Nephron progenitor cell (in vitro differentiated cells): ENCODE results near the gene ERCC3.
"Not testable (repeated sequence)": the region's sequence is repeated elsewhere in the genome, so short reads cannot be mapped to it uniquely, and the experiment has no call there.

ENCODE experiments used
- DNase-seq: peaks from one replicate; pipeline ENCODE4 v3.0.0; 2021
- H3K27ac Mint-ChIP-seq: 2 replicates; pipeline ENCODE4 v1.8.0; 2021; ENCODE audit warnings: mild to moderate bottlenecking, moderate library complexity, mixed read lengths
- H3K27me3 Mint-ChIP-seq: 2 replicates; pipeline ENCODE4 v1.8.0; 2021; ENCODE audit warnings: mild to moderate bottlenecking, low read depth, mixed read lengths; ENCODE audit not compliant: poor library complexity
- H3K36me3 Mint-ChIP-seq: 2 replicates; pipeline ENCODE4 v1.8.0; 2021; ENCODE audit warnings: low read depth, mixed read lengths
- H3K4me1 Mint-ChIP-seq: 2 replicates; pipeline ENCODE4 v1.8.0; 2021; ENCODE audit warnings: mixed read lengths
- H3K4me3 Mint-ChIP-seq: 2 replicates; pipeline ENCODE4 v1.8.0; 2021; ENCODE audit warnings: mild to moderate bottlenecking, moderate library complexity, mixed read lengths
- H3K9me3 Mint-ChIP-seq: 2 replicates; pipeline ENCODE4 v1.8.0; 2021; ENCODE audit warnings: mild to moderate bottlenecking, moderate library complexity, mixed read lengths
- TF ChIP-seq, protein P1 (sequence below): fragments of 200-600 bp; sonication (generic); IDR thresholded peaks from 2 replicates; pipeline ENCODE4 v1.5.0; 2021; ENCODE audit warnings: antibody characterized with exemption

ERCC3 gene

GRCh38 chr2:127218812-127219170 lies 75.2 kb downstream of the ERCC3 start:
- no peak overlapping the region for H3K27ac Mint-ChIP-seq
- DNase-seq = peak; percentile 52

DNA sequence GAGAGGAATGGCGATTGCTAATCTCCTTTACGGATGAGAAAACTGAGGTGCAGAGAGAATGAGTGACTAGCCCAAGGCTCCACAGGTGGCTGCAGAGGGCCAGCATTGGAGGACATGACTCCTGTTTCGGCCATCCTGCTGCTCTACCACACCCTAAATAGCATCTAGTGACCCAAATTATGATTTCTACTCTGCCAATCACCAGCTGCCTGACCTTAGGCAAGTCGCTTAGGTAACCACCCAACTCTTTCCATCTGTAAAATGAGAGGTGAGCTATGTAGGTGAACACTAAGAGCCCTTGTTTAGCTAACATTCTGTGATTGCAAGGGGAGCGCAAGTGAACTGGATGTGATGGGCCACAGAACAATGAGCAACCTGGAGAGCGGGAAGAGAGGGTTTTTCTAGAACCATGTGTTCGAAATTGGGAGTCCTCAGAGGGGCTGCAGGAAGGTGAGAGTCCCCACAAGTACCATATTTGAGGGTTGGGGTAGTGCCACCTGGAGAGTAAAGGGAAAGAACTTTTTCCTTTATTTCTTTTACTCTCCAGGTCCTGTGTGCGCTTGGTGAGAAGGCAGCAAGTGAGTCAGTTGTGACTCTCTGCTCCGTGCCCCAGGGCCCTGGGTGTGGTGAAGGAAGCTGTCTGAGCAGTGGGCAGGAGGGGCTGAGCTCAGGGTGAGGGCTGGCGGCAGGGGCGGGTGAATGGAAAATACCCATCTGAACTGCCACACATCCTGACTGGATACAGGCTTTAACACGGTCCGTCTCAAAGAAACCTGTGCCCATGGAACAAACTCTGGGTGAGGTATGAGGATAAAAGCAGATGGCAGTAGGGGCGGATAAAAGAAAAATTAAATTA lies 76.2 kb downstream of the ERCC3 start:
- DNase-seq = no peak
- Mint-ChIP-seq H3K9me3 (peaks cover 19% of the 10 kb centered on the region), H3K27me3 (no peaks in the 10 kb centered on the region), H3K4me3 (peak overlapping the region; percentile 92), H3K36me3 (peaks cover 39% of the 10 kb centered on the region), H3K27ac (no peak overlapping the region), H3K4me1 (peaks cover 23% of the 10 kb centered on the region)
- TF ChIP-seq, protein P1, sequence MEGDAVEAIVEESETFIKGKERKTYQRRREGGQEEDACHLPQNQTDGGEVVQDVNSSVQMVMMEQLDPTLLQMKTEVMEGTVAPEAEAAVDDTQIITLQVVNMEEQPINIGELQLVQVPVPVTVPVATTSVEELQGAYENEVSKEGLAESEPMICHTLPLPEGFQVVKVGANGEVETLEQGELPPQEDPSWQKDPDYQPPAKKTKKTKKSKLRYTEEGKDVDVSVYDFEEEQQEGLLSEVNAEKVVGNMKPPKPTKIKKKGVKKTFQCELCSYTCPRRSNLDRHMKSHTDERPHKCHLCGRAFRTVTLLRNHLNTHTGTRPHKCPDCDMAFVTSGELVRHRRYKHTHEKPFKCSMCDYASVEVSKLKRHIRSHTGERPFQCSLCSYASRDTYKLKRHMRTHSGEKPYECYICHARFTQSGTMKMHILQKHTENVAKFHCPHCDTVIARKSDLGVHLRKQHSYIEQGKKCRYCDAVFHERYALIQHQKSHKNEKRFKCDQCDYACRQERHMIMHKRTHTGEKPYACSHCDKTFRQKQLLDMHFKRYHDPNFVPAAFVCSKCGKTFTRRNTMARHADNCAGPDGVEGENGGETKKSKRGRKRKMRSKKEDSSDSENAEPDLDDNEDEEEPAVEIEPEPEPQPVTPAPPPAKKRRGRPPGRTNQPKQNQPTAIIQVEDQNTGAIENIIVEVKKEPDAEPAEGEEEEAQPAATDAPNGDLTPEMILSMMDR = no peak

More at GRCh38 chr2:127218812-127219170, 75.2 kb downstream of the ERCC3 start:
- H3K36me3 Mint-ChIP-seq = peaks cover 28% of the 10 kb centered on the region
- peaks cover 32% of the 10 kb centered on the region for H3K4me1 Mint-ChIP-seq
- H3K27me3 Mint-ChIP-seq = no peaks in the 10 kb centered on the region
- TF ChIP-seq, protein P1 = no peak
- peak overlapping the region; percentile 92 for H3K4me3 Mint-ChIP-seq
- peaks cover 8% of the 10 kb centered on the region for H3K9me3 Mint-ChIP-seq

DNA sequence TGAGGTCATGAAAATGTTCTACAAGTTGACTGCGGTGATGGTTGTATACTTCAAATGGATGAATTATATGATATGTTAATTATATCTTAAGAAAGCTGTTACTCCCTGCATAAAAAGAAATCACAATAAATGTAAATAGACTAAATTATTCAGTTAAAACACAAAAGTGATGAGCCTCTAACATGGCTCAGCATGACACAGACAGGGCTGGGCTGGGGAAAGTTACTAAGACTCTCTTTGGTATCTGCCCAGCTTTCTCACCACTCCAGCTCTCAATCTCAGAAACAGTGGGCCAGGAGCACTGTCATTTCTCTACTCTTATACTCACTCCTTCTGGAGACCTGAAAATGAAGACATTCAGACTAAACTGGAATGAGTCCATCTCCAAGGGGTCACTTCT lies 77.4 kb downstream of the ERCC3 start:
- Mint-ChIP-seq H3K9me3 (peaks cover 30% of the 10 kb centered on the region), H3K36me3 (peaks cover 50% of the 10 kb centered on the region), H3K4me3 (no peak overlapping the region), H3K4me1 (peaks cover 23% of the 10 kb centered on the region), H3K27me3 (peaks cover 4% of the 10 kb centered on the region), H3K27ac (no peak overlapping the region)
- DNase-seq = no peak
- TF ChIP-seq, protein P1 = no peak

GRCh38 chr2:127216095-127216494 lies 77.8 kb downstream of the ERCC3 start:
- TF ChIP-seq, protein P1 = no peak
- peaks cover 53% of the 10 kb centered on the region for H3K36me3 Mint-ChIP-seq
- peaks cover 23% of the 10 kb centered on the region for H3K4me1 Mint-ChIP-seq
- H3K27me3 Mint-ChIP-seq = peaks cover 5% of the 10 kb centered on the region
- DNase-seq = no peak
- H3K4me3 Mint-ChIP-seq = no peak overlapping the region
- H3K27ac Mint-ChIP-seq = no peak overlapping the region
- H3K9me3 Mint-ChIP-seq = peaks cover 32% of the 10 kb centered on the region

DNA sequence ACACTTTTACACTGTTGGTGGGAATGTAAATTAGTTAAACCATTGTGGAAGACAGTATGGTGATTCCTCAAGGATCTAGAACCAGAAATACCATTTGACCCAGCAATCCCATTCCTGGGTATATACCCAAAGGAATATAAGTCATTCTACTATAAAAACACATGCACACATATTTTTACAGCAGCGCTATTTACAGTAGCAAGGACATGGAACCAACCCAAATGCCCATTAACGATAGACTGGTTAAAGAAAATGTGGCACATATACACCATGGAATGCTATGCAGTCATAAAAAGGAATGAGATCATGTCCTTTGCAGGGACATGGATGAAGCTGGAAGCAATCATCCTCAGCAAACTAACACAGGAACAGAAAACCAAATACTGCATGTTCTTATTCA lies 79.7 kb downstream of the ERCC3 start:
- not testable (repeated sequence) for DNase-seq, H3K27ac Mint-ChIP-seq, H3K4me3 Mint-ChIP-seq, H3K27me3 Mint-ChIP-seq
- peaks cover 62% of the 10 kb centered on the region for H3K36me3 Mint-ChIP-seq
- H3K9me3 Mint-ChIP-seq = peaks cover 42% of the 10 kb centered on the region
- peaks cover 30% of the 10 kb centered on the region for H3K4me1 Mint-ChIP-seq

DNA sequence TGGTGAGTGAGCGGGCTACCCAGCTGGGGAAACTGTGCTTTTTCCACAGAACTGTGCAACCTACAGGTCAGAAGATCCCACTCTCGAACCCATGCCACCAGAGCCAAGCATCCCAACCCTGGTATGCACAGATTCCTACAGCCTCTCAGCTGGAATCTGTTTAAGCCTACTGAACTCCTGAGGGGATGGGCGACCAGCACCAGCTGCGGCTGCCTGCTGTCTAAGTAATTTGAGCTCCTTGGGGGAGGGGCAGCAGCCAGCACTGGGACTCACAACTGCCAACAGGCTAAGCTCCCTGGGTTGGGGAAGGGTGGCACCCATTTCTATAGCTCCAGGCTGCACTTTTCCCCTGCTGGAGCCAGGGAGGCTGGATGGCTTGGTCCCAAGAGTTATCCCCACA lies 85.6 kb downstream of the ERCC3 start:
- DNase-seq = peak; percentile 68
- Mint-ChIP-seq H3K27ac (no peak overlapping the region), H3K4me1 (peaks cover 47% of the 10 kb centered on the region), H3K4me3 (no peak overlapping the region), H3K27me3 (peaks cover 5% of the 10 kb centered on the region), H3K36me3 (peaks cover 47% of the 10 kb centered on the region), H3K9me3 (peaks cover 29% of the 10 kb centered on the region)
- TF ChIP-seq, protein P1 = no peak
